ENCODE results near the gene GBX1.

- no peak for TF ChIP-seq CTCF (IDR thresholded peaks at IDR 0.05; ENCODE audit: poor library complexity, severe bottlenecking)
- no peak for TF ChIP-seq EP300 (conservative IDR thresholded peaks at IDR 0.05; ENCODE audit: poor library complexity, severe bottlenecking)
- TF ChIP-seq EZH2 (IDR thresholded peaks at IDR 0.05; ENCODE audit: borderline replicate concordance, insufficient read depth, low read length, poor library complexity, severe bottlenecking), result no peak
- no peak for TF ChIP-seq POLR2AphosphoS5 (IDR thresholded peaks at IDR 0.05)
- no peak for TF ChIP-seq SMC3 (conservative IDR thresholded peaks at IDR 0.05; ENCODE audit: poor library complexity)
Measured at GRCh38 chr7:151152643-151153513, 14.6 kb downstream of the GBX1 start.

Measured in neural cell (in vitro differentiated cells).